ENCODE data around the gene RSPH10B2.
"Not testable (repeated sequence)": the region's sequence is repeated elsewhere in the genome, so short reads cannot be mapped to it uniquely, and the experiment has no call there.

The RSPH10B2 gene

GRCh38 chr7:6843092-6843491 lies 89.2 kb downstream of the RSPH10B2 start:
- not testable (repeated sequence) for DNase-seq (ENCODE audit: low spot score)

GRCh38 chr7:6843654-6844053 lies 89.8 kb downstream of the RSPH10B2 start:
- not testable (repeated sequence) for DNase-seq (ENCODE audit: low spot score)

DNA sequence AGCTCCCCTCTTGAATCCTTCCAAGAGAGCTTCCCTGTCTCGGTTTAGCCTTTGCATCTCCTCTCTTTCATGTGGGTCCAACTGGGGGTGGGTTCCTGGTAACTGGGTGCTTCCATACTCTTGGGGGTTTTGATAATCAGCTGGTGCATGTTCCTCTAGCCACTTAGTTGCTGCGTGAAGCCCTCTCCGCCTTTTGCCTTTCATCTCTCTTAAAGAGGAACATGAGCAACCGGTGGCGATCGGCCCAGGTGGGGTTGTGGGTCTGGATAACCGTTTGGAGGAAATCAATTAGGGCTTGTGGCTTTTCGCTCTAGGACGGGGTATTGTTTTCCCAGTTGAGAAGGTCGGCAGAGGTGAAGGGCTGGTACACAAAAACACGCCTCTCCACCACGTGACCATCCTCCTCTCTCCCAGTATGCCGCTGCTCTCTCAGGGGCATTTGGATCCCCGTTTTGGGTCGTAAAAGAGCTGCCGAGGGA lies 92.1 kb downstream of the RSPH10B2 start:
- DNase-seq (ENCODE audit: low spot score) = not testable (repeated sequence)

DNA sequence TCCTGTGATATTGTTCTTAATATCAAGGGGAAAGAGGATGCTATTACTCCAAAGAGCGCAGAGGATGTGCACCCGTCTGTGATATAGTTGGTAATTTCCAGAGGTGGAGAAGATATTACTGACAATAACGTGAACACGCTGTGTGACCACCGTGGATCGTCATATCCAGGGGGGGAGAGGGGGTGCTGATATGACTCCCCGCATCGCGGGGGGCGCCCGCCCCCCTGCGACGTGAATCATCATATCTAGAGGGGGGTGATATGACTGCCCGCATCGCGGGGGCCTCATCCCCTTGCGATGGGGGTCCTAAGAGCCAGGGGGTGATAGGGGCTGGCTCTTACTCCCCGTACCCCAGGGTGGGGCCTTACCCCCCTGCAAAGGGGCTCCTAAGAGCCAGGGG lies 93.8 kb downstream of the RSPH10B2 start:
- not testable (repeated sequence) for DNase-seq (ENCODE audit: low spot score)
